Heart left ventricle (tissue), 13 donors: ENCODE measurements around the gene CHKA.

Source experiments
- POLR2A ChIP-seq, 2 donors: fragments of 450-650 bp; IDR thresholded peaks; one replicate each; pipeline ENCODE4 v1.6.1; 2017; ENCODE audit warnings: antibody characterized with exemption in 2 of 2, mild to moderate bottlenecking in 2 of 2, moderate library complexity in 2 of 2
- TF ChIP-seq, protein P1 (sequence below), 12 donors: fragments of 200-600 bp; sonication (generic) in 4 of 12; IDR thresholded peaks; one replicate each; pipeline versions ENCODE4 v1.5.0 to v1.8.0; 2018 to 2022; ENCODE audit warnings: antibody characterized with exemption in 12 of 12, mild to moderate bottlenecking in 5 of 12
- donor health status: ischemic (EF 13 %, LVEDD 7.1; RV severe dilation, severe dysfunction).
- donor health status: DM: no; HTN: yes; CAD: no.
- donor health status: DM: no; HTN: no; CAD: no.
- donor health status: ischemic (EF 25% LVEDD 6.9; RV normal size, moderate dysfunction).
- donor health status: ischemic (EF 25% LVEDD 5.7; RV mildly dilated, moderate dysfunction).
- donor health status: ischemic (EF 35%, LVEDD 5.7; RV mildly dilated, moderate dysfunction).
- donor health status: nonischemic (EF 11% LVEDD 7.7; RV severe dilation, severe dysfunction).
- donor health status: DM: yes; HTN: yes; CAD: no.
- donor health status: PGD.
- donor health status: ischemic (EF 29% LVEDD 5.4; RV normal size, mild dysfunction).
- donor health status: nonischemic (EF 23%, LVEDD 6.1; RV moderate dilation, normal function).

DNA sequence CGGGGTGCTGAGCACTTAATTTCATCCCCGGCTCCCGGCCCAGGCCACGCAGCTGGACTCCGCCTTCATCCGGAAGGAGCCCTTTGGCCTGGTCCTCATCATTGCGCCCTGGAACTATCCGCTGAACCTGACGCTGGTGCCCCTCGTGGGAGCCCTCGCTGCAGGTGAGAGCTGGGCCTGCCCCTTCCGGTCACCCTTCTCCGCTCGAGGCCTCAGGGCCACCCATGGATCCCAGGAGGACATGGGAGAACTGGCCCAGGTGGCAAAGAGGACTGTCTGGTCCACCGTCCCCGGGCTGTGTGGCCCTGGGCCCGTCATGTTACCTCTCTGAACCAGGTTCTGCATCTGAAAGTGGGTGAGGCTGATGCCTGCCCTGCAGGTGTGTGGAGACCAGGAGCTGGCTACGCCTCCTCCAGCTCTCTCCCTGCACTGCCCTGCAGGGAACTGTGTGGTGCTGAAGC is 102.4 kb downstream of the CHKA start:
- no peak for TF ChIP-seq POLR2A (IDR thresholded peaks at IDR 0.05)
- TF ChIP-seq, protein P1, sequence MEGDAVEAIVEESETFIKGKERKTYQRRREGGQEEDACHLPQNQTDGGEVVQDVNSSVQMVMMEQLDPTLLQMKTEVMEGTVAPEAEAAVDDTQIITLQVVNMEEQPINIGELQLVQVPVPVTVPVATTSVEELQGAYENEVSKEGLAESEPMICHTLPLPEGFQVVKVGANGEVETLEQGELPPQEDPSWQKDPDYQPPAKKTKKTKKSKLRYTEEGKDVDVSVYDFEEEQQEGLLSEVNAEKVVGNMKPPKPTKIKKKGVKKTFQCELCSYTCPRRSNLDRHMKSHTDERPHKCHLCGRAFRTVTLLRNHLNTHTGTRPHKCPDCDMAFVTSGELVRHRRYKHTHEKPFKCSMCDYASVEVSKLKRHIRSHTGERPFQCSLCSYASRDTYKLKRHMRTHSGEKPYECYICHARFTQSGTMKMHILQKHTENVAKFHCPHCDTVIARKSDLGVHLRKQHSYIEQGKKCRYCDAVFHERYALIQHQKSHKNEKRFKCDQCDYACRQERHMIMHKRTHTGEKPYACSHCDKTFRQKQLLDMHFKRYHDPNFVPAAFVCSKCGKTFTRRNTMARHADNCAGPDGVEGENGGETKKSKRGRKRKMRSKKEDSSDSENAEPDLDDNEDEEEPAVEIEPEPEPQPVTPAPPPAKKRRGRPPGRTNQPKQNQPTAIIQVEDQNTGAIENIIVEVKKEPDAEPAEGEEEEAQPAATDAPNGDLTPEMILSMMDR (IDR thresholded peaks at IDR 0.05) = no peak
